Sigmoid colon (tissue), 4 donors: ENCODE results near the gene MACROD2.

Experiments used
- CTCF ChIP-seq, 4 experiments: fragments of 450-650 bp in 3 of 4; fragments of 200-600 bp in 1 of 4; IDR thresholded peaks; one replicate each; pipeline ENCODE4 v1.5.1; 2016 to 2019; ENCODE audit warnings: antibody characterized with exemption in 4 of 4, mild to moderate bottlenecking in 3 of 4, moderate library complexity in 2 of 4
- POLR2A ChIP-seq, 2 donors: fragments of 450-650 bp; IDR thresholded peaks; one replicate each; pipeline ENCODE4 v1.6.1; 2016; ENCODE audit warnings: antibody characterized with exemption in 2 of 2, mild to moderate bottlenecking in 2 of 2, moderate library complexity in 2 of 2
- POLR2AphosphoS5 ChIP-seq, 4 donors: sonication (generic); formaldehyde crosslinking; IDR thresholded peaks; one replicate each; pipeline ENCODE4 v1.6.1; 2017; ENCODE audit warnings: antibody characterized with exemption in 4 of 4

GRCh38 chr20:15380770-15381169, 1385.5 kb downstream of the MACROD2 start:
- TF ChIP-seq CTCF (IDR thresholded peaks at IDR 0.05) (no peak), POLR2AphosphoS5 (IDR thresholded peaks at IDR 0.05) (no peak), POLR2A (IDR thresholded peaks at IDR 0.05) (no peak)
